ENCODE data around the gene CACNG7.

DNA sequence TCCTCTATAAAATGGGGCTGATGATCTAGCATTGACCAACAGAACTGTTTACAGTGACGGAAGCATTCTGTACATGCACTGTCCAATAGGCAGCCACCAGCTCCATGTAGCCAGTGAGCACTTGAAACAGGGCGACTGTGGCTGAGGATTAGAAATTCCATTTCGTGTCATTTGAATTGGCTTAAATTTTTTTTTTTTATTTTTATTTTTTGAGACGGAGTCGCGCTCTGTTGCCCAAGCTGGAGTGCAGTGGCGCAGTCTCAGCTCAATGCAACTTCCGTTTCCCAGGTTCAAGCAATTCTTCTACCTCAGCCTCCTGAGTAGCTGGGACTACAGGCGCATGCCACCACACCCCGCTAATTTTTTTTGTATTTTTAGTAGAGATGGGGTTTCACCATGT, 24.0 kb upstream of the CACNG7 start:
- TF ChIP-seq ZNF274 (IDR thresholded peaks at IDR 0.05; ENCODE audit: low read depth, low read length), result no peak
- no peak for TF ChIP-seq YY1 (IDR thresholded peaks at IDR 0.05; ENCODE audit: insufficient read depth, insufficient read length)
- TF ChIP-seq SUZ12 (IDR thresholded peaks at IDR 0.05; ENCODE audit: extremely low read depth, insufficient read depth, insufficient read length), result no peak

Data from NT2/D1 (cell line).